ENCODE measurements around the gene STX2.

DNA sequence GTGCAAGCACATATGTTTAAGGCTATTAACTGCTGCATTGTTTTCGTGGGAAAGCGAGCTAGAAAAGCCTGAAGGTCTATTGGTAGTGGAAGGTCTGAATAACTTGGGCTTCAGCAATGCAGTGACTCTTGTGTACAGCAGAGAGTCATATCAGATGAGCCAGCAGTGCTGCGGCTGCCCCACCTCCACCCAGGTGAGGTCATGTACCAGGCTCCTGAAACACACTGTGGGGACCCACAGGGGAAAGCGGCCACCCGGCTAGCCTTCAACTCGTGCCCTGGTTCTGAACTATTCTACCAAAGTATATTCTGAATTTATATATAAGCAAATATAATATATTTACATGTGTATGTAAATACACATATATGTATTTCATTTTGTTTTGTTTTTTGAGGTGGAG is 20.1 kb upstream of the STX2 start:
- no peak for TF ChIP-seq FOXM1 (IDR thresholded peaks at IDR 0.05; ENCODE audit: borderline replicate concordance)
- no peak for TF ChIP-seq ZNF384 (IDR thresholded peaks at IDR 0.05)
- TF ChIP-seq, protein P1, sequence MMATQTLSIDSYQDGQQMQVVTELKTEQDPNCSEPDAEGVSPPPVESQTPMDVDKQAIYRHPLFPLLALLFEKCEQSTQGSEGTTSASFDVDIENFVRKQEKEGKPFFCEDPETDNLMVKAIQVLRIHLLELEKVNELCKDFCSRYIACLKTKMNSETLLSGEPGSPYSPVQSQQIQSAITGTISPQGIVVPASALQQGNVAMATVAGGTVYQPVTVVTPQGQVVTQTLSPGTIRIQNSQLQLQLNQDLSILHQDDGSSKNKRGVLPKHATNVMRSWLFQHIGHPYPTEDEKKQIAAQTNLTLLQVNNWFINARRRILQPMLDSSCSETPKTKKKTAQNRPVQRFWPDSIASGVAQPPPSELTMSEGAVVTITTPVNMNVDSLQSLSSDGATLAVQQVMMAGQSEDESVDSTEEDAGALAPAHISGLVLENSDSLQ (IDR thresholded peaks at IDR 0.05): no peak
- no peak for TF ChIP-seq SP1 (IDR thresholded peaks at IDR 0.05)
- no peak for TF ChIP-seq ARNT (IDR thresholded peaks at IDR 0.05)
